ENCODE measurements around the gene KIAA0408. TPM values are rescaled to one million over a fixed set of nuclear protein-coding genes. Genes with fewer than 3 reads are reported as not detected.

The KIAA0408 gene
- total RNA-seq, 1 donor from 2014 or later = 7.8 TPM

DNA sequence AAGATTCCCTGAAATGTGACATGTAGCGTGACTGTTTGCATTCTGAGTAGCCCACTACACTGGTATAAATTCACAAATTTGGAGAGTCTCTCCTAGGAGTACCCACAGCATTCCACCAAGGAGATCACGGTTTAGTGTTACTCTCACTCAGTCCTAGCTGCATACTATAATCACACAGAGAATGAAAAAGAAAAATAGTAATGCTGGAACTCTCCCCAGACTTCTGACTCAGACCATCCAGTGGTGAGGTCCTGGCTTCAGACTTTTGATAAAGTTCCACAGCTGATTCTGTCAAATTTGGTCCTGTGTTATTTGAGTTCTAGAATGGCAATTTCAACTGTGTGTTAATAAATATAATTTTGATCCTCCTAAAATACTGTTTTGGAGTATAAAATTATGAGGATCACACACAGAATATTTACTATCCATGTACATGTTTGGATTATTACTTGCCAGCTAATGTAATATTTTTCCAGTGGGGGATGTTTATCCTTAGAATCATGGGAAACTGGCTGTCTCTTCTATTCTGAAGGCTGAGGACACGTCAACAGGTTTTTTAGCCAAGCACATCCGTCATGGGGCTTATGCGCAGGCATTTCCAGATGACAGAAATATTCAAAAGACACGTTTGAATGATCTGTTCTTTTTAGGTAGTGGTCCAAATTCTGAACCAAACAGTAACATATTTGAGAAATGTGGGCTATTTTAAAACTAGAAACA lies 5.1 kb upstream of the KIAA0408 start:
- H3K36me3 Mint-ChIP-seq = no peaks in the 10 kb centered on the region
- H3K27ac Mint-ChIP-seq = no peak overlapping the region
- TF ChIP-seq, protein P1, sequence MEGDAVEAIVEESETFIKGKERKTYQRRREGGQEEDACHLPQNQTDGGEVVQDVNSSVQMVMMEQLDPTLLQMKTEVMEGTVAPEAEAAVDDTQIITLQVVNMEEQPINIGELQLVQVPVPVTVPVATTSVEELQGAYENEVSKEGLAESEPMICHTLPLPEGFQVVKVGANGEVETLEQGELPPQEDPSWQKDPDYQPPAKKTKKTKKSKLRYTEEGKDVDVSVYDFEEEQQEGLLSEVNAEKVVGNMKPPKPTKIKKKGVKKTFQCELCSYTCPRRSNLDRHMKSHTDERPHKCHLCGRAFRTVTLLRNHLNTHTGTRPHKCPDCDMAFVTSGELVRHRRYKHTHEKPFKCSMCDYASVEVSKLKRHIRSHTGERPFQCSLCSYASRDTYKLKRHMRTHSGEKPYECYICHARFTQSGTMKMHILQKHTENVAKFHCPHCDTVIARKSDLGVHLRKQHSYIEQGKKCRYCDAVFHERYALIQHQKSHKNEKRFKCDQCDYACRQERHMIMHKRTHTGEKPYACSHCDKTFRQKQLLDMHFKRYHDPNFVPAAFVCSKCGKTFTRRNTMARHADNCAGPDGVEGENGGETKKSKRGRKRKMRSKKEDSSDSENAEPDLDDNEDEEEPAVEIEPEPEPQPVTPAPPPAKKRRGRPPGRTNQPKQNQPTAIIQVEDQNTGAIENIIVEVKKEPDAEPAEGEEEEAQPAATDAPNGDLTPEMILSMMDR (conservative IDR thresholded peaks at IDR 0.05) = no peak
- H3K4me3 Mint-ChIP-seq = no peak overlapping the region
- no peaks in the 10 kb centered on the region for H3K27me3 Mint-ChIP-seq
- H3K9me3 Mint-ChIP-seq = no peaks in the 10 kb centered on the region
- H3K4me1 Mint-ChIP-seq (ENCODE audit: unreplicated experiment) = peaks cover 6% of the 10 kb centered on the region
- no peak for DNase-seq (ENCODE audit: extremely low spot score, unreplicated experiment)

DNA sequence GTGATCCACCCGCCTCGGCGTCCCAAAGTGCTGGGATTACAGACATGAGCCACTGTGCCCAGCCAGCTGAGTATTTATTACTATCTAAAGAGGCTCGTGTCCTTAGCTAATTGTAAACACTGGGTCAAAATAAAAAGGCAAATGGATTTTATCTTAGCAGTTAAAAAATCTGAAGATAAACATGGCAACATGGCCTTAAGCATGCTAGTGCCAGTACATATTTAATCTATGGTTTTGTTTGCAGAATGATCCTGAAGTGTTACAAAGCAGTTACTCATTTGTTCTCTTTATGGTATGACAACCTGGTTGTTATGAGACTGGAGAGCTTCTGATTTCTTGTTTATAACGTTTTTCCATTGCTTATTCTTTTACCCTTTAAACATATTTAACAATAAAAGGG lies 3.9 kb upstream of the KIAA0408 start:
- no peaks in the 10 kb centered on the region for H3K27me3 Mint-ChIP-seq
- H3K36me3 Mint-ChIP-seq = no peaks in the 10 kb centered on the region
- no peak overlapping the region for H3K27ac Mint-ChIP-seq
- DNase-seq (ENCODE audit: extremely low spot score, unreplicated experiment) = no peak
- H3K4me1 Mint-ChIP-seq (ENCODE audit: unreplicated experiment) = peaks cover 18% of the 10 kb centered on the region
- TF ChIP-seq, protein P1 (conservative IDR thresholded peaks at IDR 0.05) = no peak
- H3K4me3 Mint-ChIP-seq = no peak overlapping the region
- H3K9me3 Mint-ChIP-seq = no peaks in the 10 kb centered on the region

DNA sequence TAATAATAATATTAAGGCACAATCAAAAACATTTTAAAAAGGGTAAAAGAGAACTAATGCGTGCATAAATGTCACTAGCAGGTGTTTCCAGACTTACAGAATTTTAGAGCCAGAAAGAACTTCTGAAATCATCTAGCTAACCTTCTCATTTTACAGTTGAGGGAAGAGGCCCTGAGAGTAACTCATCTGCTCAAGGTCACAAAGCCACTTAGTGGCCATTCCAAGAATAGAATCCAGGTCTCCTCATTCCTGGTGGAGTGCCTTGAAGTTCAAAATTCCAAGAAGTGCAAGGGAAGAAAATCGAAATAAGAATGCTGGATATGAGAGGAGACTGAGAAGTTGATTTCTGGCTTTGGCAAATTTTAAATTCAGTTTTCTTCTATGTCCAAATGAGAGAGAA lies 3.2 kb upstream of the KIAA0408 start:
- Mint-ChIP-seq H3K36me3 (no peaks in the 10 kb centered on the region), H3K4me1 (ENCODE audit: unreplicated experiment) (peaks cover 24% of the 10 kb centered on the region), H3K27me3 (no peaks in the 10 kb centered on the region), H3K27ac (no peak overlapping the region), H3K4me3 (no peak overlapping the region), H3K9me3 (no peaks in the 10 kb centered on the region)
- DNase-seq (ENCODE audit: extremely low spot score, unreplicated experiment) = no peak
- TF ChIP-seq, protein P1 (conservative IDR thresholded peaks at IDR 0.05) = no peak

DNA sequence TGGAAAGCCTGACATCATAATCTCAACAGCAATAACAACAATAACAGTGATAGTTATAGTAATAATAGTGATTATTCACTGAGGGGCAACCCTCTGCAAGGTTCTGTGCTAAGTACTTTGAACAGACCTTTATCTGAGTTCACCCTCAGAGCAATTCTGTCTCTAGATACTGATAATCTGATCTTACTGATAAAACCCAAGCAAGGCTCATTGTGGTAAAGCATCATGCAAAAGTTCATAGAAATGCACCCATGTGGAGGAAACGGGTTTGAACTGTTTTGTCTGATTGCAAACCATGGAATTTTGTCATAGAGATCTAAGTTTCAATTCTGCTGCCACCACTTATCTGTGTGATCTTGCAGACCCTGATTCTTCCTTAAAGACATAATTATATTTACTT lies 1.3 kb upstream of the KIAA0408 start:
- H3K9me3 Mint-ChIP-seq = no peaks in the 10 kb centered on the region
- TF ChIP-seq, protein P1 (conservative IDR thresholded peaks at IDR 0.05) = no peak
- no peak overlapping the region for H3K27ac Mint-ChIP-seq
- no peaks in the 10 kb centered on the region for H3K27me3 Mint-ChIP-seq
- H3K36me3 Mint-ChIP-seq = no peaks in the 10 kb centered on the region
- peaks cover 26% of the 10 kb centered on the region for H3K4me1 Mint-ChIP-seq (ENCODE audit: unreplicated experiment)
- no peak overlapping the region for H3K4me3 Mint-ChIP-seq
- DNase-seq (ENCODE audit: extremely low spot score, unreplicated experiment) = no peak

DNA sequence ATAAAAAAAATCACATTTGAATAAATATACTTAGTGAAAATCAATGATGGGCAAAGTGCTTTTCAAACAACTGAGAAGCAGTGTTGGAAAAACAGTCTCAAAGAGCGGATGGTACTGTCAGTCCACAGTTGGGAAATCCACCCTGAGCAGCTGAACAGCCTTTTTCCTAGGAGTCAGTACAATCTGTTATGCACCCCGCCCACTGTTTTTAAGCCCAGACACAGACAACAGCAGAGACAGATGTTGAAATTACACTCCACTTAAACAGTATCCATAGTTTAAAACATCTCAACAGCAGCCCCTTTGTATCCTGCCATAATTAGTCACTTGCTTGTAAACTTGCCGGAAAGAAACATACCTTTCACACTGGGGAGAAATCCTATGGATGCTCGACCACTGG lies 372 bp downstream of the KIAA0408 start:
- DNase-seq (ENCODE audit: extremely low spot score, unreplicated experiment) = no peak
- Mint-ChIP-seq H3K27me3 (no peaks in the 10 kb centered on the region), H3K27ac (peak overlapping the region; percentile 67)

More for the DNA sequence above, 372 bp downstream of the KIAA0408 start:
- H3K4me1 Mint-ChIP-seq (ENCODE audit: unreplicated experiment) = peaks cover 26% of the 10 kb centered on the region
- no peaks in the 10 kb centered on the region for H3K9me3 Mint-ChIP-seq
- H3K4me3 Mint-ChIP-seq = peak overlapping the region; percentile 52
- H3K36me3 Mint-ChIP-seq = no peaks in the 10 kb centered on the region
- TF ChIP-seq, protein P1 (conservative IDR thresholded peaks at IDR 0.05) = no peak

All from type B pancreatic cell (in vitro differentiated cells).